Measurements from ENCODE around the gene APOBEC3F. TPM values are rescaled to one million over a fixed set of nuclear protein-coding genes. Genes with fewer than 3 reads are reported as not detected.
A peak's percentile ranks its signal among the peaks of the same experiment; 100 is the strongest.
"Not testable (repeated sequence)": the region's sequence is repeated elsewhere in the genome, so short reads cannot be mapped to it uniquely, and the experiment has no call there.

Gene APOBEC3F
- total and polyA plus RNA-seq, 2 donors (not counting 1 experiment from before 2014, with no cell fraction given): 23.3 to 76.8 TPM

DNA sequence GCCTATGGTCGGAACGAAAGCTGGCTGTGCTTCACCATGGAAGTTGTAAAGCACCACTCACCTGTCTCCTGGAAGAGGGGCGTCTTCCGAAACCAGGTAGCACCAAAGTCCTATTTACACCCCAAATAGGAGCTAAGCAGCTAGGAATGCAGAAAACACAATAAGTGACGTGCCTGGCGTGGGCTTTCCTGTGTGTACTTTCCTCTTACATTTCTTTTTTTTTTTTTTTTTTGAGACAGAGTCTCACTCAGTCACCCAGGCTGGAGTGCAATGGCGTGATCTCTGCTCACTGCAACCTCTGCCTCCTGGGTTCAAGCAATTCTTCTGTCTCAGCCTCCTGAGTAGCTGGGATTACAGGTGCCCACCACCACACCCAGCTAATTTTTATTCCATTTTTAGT is 8.8 kb downstream of the APOBEC3F start:
- ChIA-PET POLR2A (interaction anchor here (0.6 to 0.7 kb wide), 3 partner anchors 25 to 69 kb away, joined by 4 to 9 read pairs (median 5); no protein-coding TSS in a partner anchor), CTCF (interaction anchor here (1.1 kb wide), 1 partner anchor 48 kb away, joined by 3 read pairs; no protein-coding TSS in a partner anchor)
- H3K9ac ChIP-seq (ENCODE audit: low read length); H4K20me1 ChIP-seq (ENCODE audit: control insufficient read depth, insufficient read depth, low read length, poor library complexity, severe bottlenecking); H3K4me2 ChIP-seq (replicated peaks; ENCODE audit: low read depth, low read length, poor library complexity, severe bottlenecking); H3K4me3 ChIP-seq (ENCODE audit: control extremely low read depth in 1 of 5, extremely low read depth in 1 of 5, insufficient read depth in 1 of 5, low read depth in 2 of 5, low read length in 4 of 5); H3K36me3 ChIP-seq (replicated peaks in 1 of 2; ENCODE audit: control extremely low read depth in 1 of 2, control insufficient read depth in 1 of 2, extremely low read depth in 1 of 2, insufficient read depth in 2 of 2, low read length in 1 of 2); H3K27me3 ChIP-seq (replicated peaks in 1 of 4; ENCODE audit: control extremely low read depth in 1 of 4, control insufficient read depth in 3 of 4, insufficient read depth in 4 of 4, low read length in 3 of 4); intact Hi-C loops (cut with micrococcal nuclease); H3K27ac ChIP-seq (ENCODE audit: low read length in 2 of 2); ATAC-seq (ENCODE audit: low read depth); H2AFZ ChIP-seq (ENCODE audit: insufficient read depth, low read depth, low read length, poor library complexity, severe bottlenecking); H3K27me3 Mint-ChIP-seq; H3K4me3 Mint-ChIP-seq; DNase-seq; H3K9me3 Mint-ChIP-seq (ENCODE audit: insufficient read depth): not testable (repeated sequence)
- Mint-ChIP-seq H3K4me1 (peaks cover 54% of the 10 kb centered on the region), H3K27ac (peak overlapping the region; percentile 50)
- Histone ChIP-seq H3K79me2 (ENCODE audit: control insufficient read depth, insufficient read depth, low read length) (peaks cover 69% of the 10 kb centered on the region), H3K4me1 (ENCODE audit: control insufficient read depth in 2 of 2, insufficient read depth in 2 of 2, low read length in 2 of 2) (peaks cover 13 to 27% of the 10 kb centered on the region in 2 donors), H3K9me3 (ENCODE audit: control extremely low read depth in 1 of 3, control insufficient read depth in 2 of 3, insufficient read depth in 1 of 3, low read length in 2 of 3) (peaks cover 0 to 11% (median 0%) of the 10 kb centered on the region in 3 donors)
- 100% methylated on average over 6 of the region's 7 CpGs for WGBS (ENCODE audit: insufficient coverage)

DNA sequence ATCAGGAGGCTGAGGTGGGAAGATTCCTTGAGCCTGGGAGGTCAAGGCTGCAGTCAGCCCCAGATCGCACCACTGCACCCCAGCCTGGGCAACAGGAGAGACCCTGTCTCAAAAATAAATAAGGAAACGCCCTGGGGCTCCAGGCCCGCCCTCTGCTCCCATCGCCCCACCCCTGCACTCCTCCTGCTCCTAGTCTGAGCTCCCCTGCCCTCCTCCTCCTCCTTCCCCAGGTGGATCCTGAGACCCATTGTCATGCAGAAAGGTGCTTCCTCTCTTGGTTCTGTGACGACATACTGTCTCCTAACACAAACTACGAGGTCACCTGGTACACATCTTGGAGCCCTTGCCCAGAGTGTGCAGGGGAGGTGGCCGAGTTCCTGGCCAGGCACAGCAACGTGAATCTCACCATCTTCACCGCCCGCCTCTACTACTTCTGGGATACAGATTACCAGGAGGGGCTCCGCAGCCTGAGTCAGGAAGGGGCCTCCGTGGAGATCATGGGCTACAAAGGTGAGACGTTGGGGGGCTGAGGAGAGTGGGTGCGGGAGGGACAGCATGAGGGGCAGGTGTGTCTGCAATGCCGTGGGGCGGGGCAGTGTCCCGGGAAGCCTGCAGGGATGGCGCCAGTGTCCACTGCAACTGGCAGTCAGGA is 11.3 kb downstream of the APOBEC3F start:
- Histone ChIP-seq H3K4me1 (ENCODE audit: control insufficient read depth in 2 of 2, insufficient read depth in 2 of 2, low read length in 2 of 2) (peaks cover 24 to 33% of the 10 kb centered on the region in 2 donors), H3K27ac (ENCODE audit: low read length in 2 of 2) (peak overlapping the region; percentile 62 to 63), H3K79me2 (ENCODE audit: control insufficient read depth, insufficient read depth, low read length) (peaks cover 68% of the 10 kb centered on the region), H3K9me3 (ENCODE audit: control extremely low read depth in 1 of 3, control insufficient read depth in 2 of 3, insufficient read depth in 1 of 3, low read length in 2 of 3) (peaks cover 0 to 18% (median 0%) of the 10 kb centered on the region in 3 donors)
- H4K20me1 ChIP-seq (ENCODE audit: control insufficient read depth, insufficient read depth, low read length, poor library complexity, severe bottlenecking); H3K4me3 ChIP-seq (ENCODE audit: control extremely low read depth in 1 of 5, extremely low read depth in 1 of 5, insufficient read depth in 1 of 5, low read depth in 2 of 5, low read length in 4 of 5); POLR2A ChIA-PET; H3K9ac ChIP-seq (ENCODE audit: low read length); H3K36me3 ChIP-seq (replicated peaks in 1 of 2; ENCODE audit: control extremely low read depth in 1 of 2, control insufficient read depth in 1 of 2, extremely low read depth in 1 of 2, insufficient read depth in 2 of 2, low read length in 1 of 2); H3K27me3 ChIP-seq (replicated peaks in 1 of 4; ENCODE audit: control extremely low read depth in 1 of 4, control insufficient read depth in 3 of 4, insufficient read depth in 4 of 4, low read length in 3 of 4); H3K27me3 Mint-ChIP-seq; intact Hi-C loops (cut with micrococcal nuclease); DNase-seq; H3K9me3 Mint-ChIP-seq (ENCODE audit: insufficient read depth); H3K4me2 ChIP-seq (replicated peaks; ENCODE audit: low read depth, low read length, poor library complexity, severe bottlenecking); CTCF ChIA-PET; H3K4me3 Mint-ChIP-seq; ATAC-seq (ENCODE audit: low read depth); H2AFZ ChIP-seq (ENCODE audit: insufficient read depth, low read depth, low read length, poor library complexity, severe bottlenecking): not testable (repeated sequence)
- WGBS (ENCODE audit: insufficient coverage): 95% methylated on average over 10 of the region's 18 CpGs
- peaks cover 36% of the 10 kb centered on the region for H3K4me1 Mint-ChIP-seq
- H3K27ac Mint-ChIP-seq: peak overlapping the region; percentile 63
